GM18507 (cell line): ENCODE data around the gene HNRNPA2B1.
"Not testable (repeated sequence)": the region's sequence is repeated elsewhere in the genome, so short reads cannot be mapped to it uniquely, and the experiment has no call there.

Source experiments
- DNase-seq: peaks from one replicate; pipeline ENCODE4 v3.0.0; 2011; ENCODE audit warnings: low read depth; ENCODE audit not compliant: insufficient read length; ENCODE audit errors: extremely low spot score
- FAIRE-seq: peaks from 2 replicates; lab custom pipeline; 2011; peaks lifted over from hg19 to GRCh38; lab: Jason Lieb, UNC

The HNRNPA2B1 gene

GRCh38 chr7:26171601-26172000 is 28.9 kb downstream of the HNRNPA2B1 start:
- no peak for DNase-seq
- no peak for FAIRE-seq

GRCh38 chr7:26170663-26171062 is 29.9 kb downstream of the HNRNPA2B1 start:
- no peak for FAIRE-seq

DNA sequence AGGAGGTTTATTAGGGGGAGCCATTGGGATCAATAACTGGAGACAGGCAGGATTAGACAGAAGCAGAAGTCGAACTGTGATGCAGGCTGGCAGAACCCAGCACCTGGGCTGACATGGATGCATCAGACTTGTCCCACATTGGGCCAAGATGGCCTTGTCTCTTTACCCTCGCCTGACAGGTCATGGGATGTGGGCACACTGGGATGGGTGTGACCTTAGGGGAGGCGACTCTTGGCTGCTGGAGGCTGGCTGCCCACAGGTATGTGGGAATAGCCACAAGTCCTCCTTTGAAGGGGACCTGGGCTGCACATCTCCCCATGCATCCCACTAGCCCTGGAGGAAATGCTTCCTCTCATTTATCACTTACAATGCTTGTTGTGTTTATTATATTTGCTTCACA is 31.3 kb downstream of the HNRNPA2B1 start:
- no peak for FAIRE-seq
- DNase-seq = no peak

More at GRCh38 chr7:26170663-26171062, 29.9 kb downstream of the HNRNPA2B1 start:
- no peak for DNase-seq

DNA sequence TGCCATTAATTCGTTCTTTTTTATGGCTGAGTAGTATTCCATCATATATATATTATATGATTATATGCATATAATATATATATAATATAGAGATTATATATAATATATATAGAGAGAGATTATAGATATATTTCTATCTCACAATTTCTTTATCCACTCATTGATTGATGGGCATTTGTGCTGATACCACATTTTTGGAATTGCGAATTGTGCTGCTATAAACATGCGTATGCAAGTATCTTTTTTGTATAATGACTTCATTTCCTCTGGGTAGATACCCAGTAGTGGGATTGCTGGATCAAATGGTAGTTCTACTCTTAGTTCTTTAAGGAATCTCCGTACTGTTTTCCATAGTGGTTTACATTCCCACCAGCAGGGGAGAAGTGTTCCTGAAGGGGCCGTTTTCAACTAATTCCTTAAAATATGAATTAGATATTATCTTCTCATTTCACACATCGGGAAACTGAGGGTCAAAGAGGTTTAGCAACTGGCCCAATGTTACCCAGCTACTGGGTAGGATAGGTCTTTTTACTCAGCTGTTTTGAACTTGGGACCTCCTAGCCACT is 32.0 kb downstream of the HNRNPA2B1 start:
- DNase-seq = no peak
- no peak for FAIRE-seq

DNA sequence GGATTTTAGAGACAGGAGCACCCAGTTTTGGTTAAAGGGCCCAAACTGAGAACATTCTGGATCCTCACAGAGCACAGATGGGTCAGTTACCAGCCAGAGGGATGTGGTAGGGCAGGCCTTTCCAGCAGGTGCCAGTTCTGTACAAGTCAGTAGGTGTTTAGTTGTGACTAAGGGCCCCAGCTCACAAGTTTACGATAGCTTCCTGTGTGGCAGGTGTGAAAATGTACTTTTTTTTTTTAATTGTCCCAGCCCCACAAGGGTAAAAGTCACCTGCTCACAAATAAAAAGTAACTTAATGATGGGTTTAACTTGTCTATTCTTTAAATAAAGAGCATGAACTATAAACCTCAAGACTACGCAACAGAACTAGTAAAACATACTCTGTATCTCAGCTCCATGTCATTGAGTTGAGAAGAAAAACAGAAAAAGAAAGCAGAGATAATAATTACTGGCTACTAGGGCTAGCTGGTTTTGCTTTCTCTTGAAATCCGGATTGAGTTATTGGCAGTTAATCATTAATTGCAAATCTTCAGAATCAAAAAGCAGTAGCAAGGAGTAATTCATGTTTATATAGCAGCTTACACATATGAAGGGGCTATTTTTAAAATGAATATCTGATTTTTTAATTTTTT is 33.1 kb downstream of the HNRNPA2B1 start:
- peak; percentile 79 for FAIRE-seq
- DNase-seq = no peak

DNA sequence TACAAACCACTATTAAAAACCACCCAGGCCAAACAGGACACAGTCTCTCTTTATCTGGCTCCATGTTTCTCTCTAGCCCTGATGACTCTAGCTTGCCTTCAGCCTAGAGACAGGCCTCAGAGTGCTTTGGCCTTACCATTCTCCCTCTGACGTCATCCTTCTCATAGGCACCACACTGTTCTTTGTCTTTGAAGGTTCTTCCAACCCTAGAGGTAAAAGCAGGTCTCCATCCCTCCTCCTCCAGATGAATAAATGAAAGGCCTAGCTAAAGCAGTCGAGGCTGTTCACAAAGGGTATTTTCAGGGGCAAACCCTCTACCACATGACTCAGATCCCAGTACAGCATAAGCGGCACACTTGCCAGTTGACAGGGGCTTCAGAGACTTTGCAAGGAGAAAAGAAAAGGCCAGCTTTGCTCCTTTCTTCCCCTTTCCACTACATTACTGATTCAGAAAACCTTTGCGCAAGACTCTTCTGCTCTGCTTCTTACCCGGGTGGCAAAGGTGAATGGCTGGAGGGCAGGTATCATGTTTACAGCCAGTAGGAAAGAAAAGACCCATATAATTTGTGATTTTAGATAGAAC is 33.8 kb downstream of the HNRNPA2B1 start:
- peak; percentile 57 for FAIRE-seq
- no peak for DNase-seq

GRCh38 chr7:26165950-26166683 is 34.4 kb downstream of the HNRNPA2B1 start:
- no peak for DNase-seq
- FAIRE-seq = no peak

GRCh38 chr7:26163804-26164203 is 36.7 kb downstream of the HNRNPA2B1 start:
- not testable (repeated sequence) for FAIRE-seq, DNase-seq

- DNase-seq = no peak
- FAIRE-seq = no peak
These were observed 38.1 kb downstream of the HNRNPA2B1 start for GRCh38 chr7:26162431-26162830.

GRCh38 chr7:26160896-26161295 is 39.6 kb downstream of the HNRNPA2B1 start:
- FAIRE-seq (no peak), DNase-seq (no peak)

DNA sequence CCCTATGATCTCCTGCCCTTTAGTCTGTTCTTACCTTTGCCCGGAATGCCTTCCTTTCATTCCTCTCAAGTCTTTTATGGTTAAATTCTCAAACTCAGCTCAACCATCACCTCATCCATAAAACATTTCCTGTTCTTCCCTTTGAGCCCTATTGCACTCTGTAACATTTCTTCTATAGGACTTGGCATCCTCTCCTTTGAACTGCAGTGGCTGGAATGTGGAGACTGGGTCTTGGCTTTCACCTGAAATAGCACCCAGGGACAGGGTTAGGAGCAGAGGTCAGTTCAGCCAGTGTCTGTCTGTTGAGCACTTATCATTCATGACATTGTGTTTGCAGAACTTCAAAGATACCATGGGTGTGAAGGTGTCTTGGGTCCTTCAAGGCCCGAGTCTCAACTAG is 41.3 kb downstream of the HNRNPA2B1 start:
- DNase-seq (no peak), FAIRE-seq (no peak)

DNA sequence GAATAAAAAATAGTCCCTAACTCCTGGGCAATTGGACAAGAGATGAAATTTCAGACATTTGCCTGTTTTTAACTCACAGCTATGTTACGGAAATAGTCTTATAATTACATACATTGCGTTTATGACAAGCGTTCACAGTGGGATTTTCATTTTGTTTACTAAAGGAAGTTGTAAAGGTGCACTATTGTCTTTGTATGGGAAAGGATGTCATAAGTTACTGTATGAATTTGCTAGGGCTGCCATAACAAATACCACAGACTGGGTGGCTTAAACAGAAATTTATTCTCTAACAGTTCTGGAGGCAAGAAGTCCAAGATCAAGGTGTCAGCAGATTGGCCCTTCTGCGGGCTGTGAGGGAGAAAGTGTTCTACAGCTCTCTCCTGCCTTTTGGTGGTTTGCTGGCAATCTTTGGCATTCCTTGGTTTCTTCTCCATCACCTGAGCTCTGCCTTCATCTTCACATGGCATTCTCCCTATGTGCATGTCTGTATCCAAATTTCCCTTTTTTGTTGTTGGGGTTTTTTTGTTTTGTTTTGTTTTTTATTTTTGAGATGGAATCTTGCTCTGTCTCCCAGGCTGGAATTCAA is 42.9 kb downstream of the HNRNPA2B1 start:
- FAIRE-seq = no peak

DNA sequence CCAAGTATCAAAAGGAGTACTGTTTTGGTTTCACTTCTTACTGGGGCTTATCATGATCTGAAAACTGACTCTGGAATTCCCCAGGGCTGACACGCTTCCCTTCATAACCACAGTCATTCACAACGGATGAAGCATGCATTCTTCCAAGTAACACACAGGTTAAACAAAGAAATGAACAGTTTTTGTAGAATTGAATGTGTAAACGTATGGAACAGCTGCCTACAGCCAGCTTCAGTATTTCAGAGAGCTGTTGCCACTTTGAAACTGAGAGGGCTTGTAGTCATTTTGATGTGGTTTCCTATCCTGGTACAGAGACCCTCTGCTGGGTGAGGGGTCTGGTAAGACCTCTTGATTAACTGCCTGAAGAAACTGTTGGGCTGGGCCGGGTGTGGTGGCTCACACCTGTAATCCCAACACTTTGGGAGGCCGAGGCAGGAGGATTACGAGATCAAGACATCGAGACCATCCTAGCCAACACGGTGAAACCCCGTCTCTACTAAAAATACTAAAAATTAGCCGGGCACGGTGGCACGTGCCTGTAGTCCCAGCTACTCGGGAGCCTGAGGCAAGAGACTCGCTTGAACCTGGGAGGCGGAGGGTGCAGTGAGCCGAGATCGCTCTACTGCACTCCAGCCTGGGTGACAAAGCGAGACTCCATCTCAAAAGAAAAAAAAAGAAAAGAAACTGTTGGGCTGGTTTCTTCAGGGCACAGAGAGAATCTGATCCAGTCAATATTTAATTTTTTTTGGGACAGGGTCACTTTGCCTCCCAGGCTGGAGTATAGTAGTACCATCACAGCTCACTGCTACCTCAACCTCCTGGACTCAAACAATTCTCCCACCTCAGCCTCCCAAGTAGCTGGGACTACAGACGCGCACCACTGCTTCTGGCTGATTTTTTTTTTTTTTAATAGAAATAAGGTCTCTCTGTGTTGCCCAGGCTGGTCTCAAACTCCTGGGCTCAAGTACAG is 43.8 kb downstream of the HNRNPA2B1 start:
- no peak for DNase-seq
- peak; percentile 78 for FAIRE-seq

More for the DNA sequence above, 42.9 kb downstream of the HNRNPA2B1 start:
- DNase-seq = no peak

DNA sequence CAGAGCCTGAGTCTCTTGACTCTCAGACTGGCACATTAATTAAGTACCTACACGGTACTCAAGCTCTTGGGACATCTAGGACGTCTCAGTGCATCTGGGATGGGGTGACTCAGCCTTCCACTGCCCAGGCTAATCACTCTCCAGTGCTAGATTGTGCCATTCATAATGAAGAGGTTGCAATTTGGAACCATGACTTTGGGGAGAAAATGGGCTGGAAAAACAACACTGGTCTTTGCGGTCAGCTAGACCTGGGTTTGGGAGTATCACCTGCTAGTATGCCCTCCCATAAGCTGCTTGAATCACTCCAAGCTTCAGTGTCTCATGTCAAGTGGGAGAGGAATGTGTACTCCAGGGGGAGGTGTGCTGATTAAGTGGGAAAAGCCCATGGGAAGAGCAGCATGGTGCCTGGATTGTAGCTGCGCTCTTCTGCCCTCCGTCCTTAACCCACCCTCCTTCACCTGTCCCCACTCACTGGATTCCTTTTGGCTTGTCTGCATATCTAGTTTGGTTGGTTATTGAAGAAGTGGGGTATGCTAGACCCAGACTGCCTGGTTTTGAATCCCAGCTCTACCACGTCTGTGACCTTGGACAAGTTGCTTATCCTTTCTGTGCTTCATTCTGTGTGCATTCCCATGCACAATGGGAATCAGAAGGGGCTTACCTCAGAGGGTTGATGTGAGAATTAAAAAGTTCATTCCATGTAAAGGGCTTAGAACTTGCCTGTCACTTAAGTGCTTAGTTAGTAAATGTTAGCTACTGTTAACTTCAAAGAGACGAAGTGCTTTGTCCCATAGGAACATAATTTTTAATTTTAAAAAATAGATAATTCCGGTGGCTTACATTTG is 44.8 kb downstream of the HNRNPA2B1 start:
- no peak for FAIRE-seq
- no peak for DNase-seq

DNA sequence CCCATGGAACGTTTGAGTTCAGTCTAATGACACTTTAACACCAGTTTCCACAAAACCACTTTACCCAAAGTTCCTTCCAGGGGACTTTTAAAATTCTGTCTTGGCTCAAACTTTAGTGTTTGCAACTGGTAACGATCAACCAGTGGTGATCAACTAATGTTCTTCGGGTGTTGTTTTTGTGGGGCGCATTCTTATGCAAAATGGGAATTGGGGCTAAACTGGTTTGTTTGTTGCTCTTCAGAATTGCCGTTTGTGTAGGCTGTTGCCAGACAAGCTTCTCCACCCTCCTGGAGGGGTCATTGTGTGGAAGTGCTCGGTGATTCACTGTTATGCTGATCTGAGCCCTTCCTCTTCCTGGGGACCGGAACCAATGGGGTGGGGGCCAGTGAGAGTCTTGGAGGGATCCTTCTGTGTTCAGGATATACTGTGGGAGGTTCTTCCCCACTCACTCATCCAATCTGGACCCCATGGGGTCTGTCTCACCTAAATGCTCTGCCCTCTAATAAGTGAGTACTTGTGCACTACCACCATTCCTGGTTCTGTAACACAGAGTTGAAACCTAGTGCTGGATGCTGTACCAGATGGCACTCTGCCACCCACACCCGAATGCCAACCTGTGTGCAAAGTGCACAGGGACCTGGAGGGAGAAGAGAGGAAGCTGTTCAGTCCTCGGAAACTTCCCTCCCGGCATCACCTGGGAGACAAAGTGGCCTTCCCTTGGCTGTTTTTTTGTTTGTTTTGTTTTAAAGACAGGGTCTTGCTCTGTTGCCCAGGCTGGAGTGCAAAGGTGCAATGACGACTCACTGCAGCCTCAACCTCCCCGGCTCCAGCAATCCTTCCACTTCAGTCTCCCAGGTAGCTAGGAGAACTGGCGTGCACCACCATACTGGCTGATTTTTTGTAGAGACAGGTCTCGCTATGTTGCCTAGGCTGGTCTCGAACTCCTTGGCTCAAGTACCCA is 46.4 kb downstream of the HNRNPA2B1 start:
- DNase-seq (no peak), FAIRE-seq (no peak)

- DNase-seq (no peak), FAIRE-seq (peak; percentile 53)
These were observed 47.2 kb downstream of the HNRNPA2B1 start for GRCh38 chr7:26153241-26153822.

- DNase-seq, FAIRE-seq: not testable (repeated sequence)
These were observed 47.7 kb downstream of the HNRNPA2B1 start for GRCh38 chr7:26152782-26153240.
